ENCODE results near the gene ARL10.

The ARL10 gene

GRCh38 chr5:176420086-176420485, 54.8 kb downstream of the ARL10 start:
- no peak overlapping the region for H3K4me3 ChIP-seq (ENCODE audit: low read length)
- no peak for TF ChIP-seq CTCF (conservative IDR thresholded peaks at IDR 0.05; ENCODE audit: low read depth, low read length)
- no peak for DNase-seq (ENCODE audit: low read depth)

GRCh38 chr5:176420972-176421544, 55.8 kb downstream of the ARL10 start:
- no peak for DNase-seq (ENCODE audit: low read depth)
- TF ChIP-seq CTCF (conservative IDR thresholded peaks at IDR 0.05; ENCODE audit: low read depth, low read length): no peak
- H3K4me3 ChIP-seq (ENCODE audit: low read length): no peak overlapping the region

GRCh38 chr5:176424181-176424580, 58.9 kb downstream of the ARL10 start:
- no peak for TF ChIP-seq CTCF (conservative IDR thresholded peaks at IDR 0.05; ENCODE audit: low read depth, low read length)
- H3K4me3 ChIP-seq (ENCODE audit: low read length): no peak overlapping the region
- DNase-seq (ENCODE audit: low read depth): no peak

- DNase-seq (ENCODE audit: low read depth): no peak
- no peak for TF ChIP-seq CTCF (conservative IDR thresholded peaks at IDR 0.05; ENCODE audit: low read depth, low read length)
- H3K4me3 ChIP-seq (ENCODE audit: low read length): no peak overlapping the region
Observed at GRCh38 chr5:176425138-176425537, 59.9 kb downstream of the ARL10 start.

- no peak for DNase-seq (ENCODE audit: low read depth)
- TF ChIP-seq CTCF (conservative IDR thresholded peaks at IDR 0.05; ENCODE audit: low read depth, low read length): no peak
- no peak overlapping the region for H3K4me3 ChIP-seq (ENCODE audit: low read length)
Observed at GRCh38 chr5:176425791-176426190, 60.5 kb downstream of the ARL10 start.

GRCh38 chr5:176426876-176427275, 61.6 kb downstream of the ARL10 start:
- no peak for DNase-seq (ENCODE audit: low read depth)
- no peak overlapping the region for H3K4me3 ChIP-seq (ENCODE audit: low read length)
- TF ChIP-seq CTCF (conservative IDR thresholded peaks at IDR 0.05; ENCODE audit: low read depth, low read length): no peak

- TF ChIP-seq CTCF (conservative IDR thresholded peaks at IDR 0.05; ENCODE audit: low read depth, low read length): no peak
Observed at GRCh38 chr5:176427971-176428370, 62.7 kb downstream of the ARL10 start.

More at GRCh38 chr5:176427971-176428370, 62.7 kb downstream of the ARL10 start:
- H3K4me3 ChIP-seq (ENCODE audit: low read length): no peak overlapping the region
- DNase-seq (ENCODE audit: low read depth): no peak

Measured in retinal pigment epithelial cell (primary cell).